ENCODE measurements around the gene NUBP2.

- no peak for TF ChIP-seq POLR2A (IDR thresholded peaks at IDR 0.05)
- no peak for TF ChIP-seq EP300 (IDR thresholded peaks at IDR 0.05; ENCODE audit: low read depth)
- TF ChIP-seq CTCF (IDR thresholded peaks at IDR 0.05): no peak
- no peak for TF ChIP-seq POLR2AphosphoS5 (IDR thresholded peaks at IDR 0.05)
These were observed 50.2 kb downstream of the NUBP2 start for GRCh38 chr16:1832838-1833454.

All from transverse colon (tissue), 4 donors.